Middle frontal gyrus (tissue), 1 donor: ENCODE measurements around the gene ADGRL3.

Experiments used
- DNase-seq: peaks from one replicate; pipeline ENCODE4 v3.0.0-alpha.2; 2015; ENCODE audit warnings: low spot score; ENCODE audit errors: extremely low spot score

Gene ADGRL3

DNA sequence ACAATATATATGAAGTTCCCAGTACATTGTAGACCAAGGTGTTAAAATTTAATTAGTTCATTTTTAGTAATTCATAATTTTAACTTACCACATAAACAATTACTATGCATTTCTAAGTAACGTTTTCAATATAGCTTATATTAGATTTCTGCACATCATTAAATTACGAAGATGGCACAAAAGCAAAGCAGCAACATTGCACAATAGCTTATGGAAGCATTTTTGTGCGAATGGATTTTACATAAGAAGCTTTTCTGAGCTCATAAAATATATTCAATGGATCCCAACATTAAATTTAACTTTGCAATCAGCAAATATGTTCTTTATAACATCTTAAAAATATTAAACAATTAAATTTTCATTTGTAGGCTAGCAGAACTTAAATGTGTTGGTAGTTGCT lies 875.4 kb downstream of the ADGRL3 start:
- DNase-seq, result no peak

DNA sequence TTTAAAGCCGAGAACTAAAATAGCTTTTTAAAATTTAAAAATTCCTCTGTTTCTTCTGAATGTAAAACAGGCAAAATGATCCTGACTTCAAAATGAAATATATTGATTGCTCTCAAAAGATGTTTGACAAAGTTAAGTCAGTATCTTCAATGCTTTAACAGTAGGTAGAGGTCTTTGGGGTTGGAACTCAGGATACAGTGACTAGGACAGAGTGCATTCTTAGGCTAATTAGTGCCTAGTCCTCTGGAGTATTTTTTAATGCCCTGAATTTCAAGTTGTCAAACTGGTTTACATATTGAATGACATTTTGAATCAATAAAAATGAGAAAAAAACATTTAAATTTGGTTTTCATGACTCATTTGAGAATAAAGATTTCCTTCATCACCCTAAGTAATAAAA lies 877.3 kb downstream of the ADGRL3 start:
- DNase-seq, result no peak

DNA sequence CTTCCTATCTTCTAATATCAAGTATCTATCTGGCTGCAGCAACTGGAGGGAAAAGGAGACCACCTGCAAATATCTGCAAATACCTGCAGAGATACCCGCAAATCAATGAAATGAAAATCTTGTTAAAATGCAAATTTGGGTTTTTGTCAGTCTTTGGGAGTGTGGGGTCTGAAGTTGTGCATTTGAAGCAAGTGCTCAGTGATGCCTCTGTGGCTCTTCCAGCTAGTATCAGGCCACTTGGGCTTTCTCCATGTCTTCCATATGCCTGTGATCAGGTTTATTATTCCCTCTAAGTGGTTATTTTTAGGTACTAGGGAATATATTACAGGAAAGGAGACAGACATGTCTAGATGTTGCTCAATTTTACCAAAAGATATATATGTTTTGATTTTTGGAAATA lies 880.3 kb downstream of the ADGRL3 start:
- no peak for DNase-seq

DNA sequence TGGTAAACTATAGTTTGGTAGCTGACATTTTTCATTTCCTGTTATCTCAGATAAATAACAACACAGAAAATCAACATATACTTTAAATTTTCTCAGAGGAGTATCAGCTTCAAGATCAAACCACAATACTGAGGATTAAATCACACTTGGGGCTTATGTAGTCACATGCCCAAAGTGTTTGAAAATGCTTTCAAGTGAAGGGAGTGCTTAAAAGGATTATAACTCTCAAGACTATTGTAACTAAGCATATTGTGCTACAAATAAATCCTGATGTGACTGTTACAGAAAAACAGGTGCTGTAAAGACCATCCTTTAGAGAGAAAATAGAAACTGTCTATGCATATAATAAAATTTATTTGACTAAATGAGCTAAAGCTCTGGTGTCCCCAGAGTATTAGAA lies 887.6 kb downstream of the ADGRL3 start:
- no peak for DNase-seq

DNA sequence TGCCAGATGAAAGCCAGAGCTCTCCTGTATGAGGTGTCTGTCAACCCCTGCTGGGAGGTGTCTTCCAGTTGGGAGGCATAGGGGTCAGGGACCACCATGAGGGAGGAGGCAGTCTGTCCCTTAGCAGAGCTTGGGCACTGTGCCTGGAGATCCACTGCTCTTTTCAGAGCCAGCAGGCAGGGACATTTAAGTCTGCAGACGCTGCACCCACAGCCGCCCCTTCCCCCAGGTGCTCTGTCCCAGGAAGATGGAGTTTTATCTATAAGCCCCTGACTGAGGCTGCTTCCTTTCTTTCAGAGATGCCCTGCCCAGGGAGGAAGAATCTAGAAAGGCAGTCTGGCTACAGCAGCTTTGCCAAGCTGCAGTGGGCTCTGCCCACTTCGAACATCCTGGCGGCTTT lies 893.6 kb downstream of the ADGRL3 start:
- no peak for DNase-seq

DNA sequence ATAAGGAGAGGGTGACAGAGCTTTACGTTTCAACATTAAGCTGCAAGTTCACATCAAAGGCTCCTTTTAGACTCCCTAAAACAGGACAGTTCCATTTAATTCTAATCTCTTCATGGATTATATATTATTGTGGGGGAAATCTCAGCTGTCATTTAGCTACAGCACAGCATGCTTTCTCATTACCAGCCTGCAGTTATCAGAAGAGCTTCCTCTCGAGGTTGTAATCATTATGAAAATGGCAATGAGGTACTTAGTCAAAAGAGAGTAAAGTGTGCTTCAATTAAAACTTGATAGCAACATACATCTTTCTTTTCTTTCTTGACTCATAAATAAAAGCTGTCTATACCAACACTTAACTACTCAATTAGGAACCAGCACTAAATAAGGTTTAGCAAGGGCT lies 896.8 kb downstream of the ADGRL3 start:
- no peak for DNase-seq

DNA sequence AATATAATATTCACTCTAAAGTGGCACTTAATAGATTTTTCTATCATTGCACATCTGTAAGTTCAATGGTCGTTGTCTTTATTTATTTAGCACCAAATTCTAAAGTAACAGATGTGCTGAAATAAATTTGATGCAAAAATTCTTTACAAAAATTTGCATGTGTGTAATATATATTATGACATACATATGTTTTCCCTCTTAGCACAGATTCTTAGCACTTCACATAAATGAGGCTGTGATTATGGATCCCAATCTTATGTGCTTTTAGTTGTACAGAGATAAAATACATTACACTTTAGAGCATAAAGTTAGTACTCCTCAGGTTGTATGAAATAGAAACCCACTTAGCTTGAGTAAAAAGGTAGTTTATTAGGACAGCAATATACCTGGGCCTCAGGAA lies 915.1 kb downstream of the ADGRL3 start:
- no peak for DNase-seq

DNA sequence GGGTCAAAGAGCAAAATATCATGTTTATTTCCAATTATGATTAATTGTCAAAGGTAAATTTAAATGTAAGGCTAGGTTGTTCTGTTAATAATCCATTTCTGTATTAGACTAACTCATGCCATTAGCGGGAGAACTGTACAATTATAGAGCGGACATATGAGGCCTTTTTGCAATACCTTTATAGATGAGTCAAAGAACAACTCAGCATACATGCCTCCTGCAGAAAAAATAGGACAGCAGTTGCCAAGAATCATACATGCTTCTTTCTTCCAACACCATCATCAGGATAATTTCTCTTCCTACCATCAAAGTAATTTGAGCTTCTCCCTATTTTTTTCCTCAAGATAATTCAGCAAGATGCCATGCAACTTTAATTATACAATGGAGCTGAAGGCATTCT lies 917.8 kb downstream of the ADGRL3 start:
- no peak for DNase-seq

DNA sequence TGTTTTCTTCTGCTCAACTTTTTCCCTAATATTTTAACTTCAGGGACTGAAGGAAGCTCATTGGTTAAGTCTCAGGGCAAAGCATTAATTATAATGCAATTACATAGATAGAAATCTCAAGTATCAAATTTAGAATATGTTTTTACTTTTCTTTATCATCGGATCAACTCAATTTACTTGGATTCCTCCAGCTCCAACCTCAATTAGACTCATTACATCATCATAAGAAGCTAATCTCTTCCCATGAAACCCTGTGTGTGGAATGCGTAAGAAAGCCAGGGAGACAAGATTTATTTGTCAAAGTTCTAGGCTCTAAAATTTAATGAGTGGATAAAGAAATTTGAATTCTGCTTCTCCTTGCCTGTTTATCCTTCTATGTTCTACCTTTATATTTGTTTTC lies 918.4 kb downstream of the ADGRL3 start:
- DNase-seq, result no peak

DNA sequence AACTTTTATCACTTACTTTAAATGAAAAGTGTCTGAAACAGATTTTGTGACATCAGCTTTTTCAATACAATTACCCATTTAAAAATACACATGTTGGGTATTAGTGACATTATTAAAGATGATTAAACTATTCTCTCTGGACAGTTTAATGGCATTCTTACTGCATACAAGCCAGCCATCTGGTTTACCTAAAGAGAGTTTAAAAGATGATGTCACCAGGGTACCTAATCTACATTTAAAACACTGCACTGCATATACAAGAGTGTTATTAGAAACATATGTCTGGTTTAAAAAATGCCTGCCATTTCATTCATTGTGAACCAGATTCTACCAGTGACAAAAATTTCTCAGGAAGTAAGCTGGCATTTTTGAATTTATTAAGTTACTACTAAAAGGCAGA lies 919.1 kb downstream of the ADGRL3 start:
- no peak for DNase-seq

DNA sequence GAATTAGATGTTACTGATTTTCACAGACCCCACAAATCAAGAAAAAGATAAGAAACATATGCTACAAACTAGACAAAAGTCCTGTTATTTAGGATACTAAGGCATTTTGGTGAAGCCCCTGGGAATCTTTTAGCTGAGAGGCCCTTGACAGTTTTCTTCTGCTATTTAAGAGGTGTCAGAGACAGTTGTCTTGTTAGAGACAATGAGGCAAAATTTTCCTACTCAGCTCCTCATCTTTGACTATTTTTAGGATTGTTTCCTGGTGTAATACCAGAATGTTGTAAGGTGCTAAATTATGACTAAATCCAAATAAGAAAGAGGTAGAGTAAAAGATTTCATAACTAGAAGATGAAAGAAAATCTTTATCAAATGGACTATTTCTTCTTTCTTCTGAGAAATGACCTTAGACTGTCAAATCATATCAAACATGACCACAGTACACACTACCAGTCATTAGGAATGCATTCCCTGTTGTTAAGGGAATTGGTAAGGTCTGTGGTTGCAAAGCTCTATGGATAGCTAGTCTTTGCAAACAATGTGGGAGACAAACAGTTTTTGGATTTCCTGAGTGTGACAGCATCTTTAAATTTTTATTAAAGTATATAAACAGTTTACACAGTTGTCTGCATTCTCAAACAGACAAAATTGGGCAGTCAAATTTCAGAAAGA lies 926.1 kb downstream of the ADGRL3 start:
- no peak for DNase-seq
